Cardiac muscle cell (in vitro differentiated cells and primary cell): Measurements from ENCODE around the gene SHISA6. TPM values are rescaled to one million over a fixed set of nuclear protein-coding genes. Genes with fewer than 3 reads are reported as not detected.
"Not testable (repeated sequence)": the region's sequence is repeated elsewhere in the genome, so short reads cannot be mapped to it uniquely, and the experiment has no call there.

ENCODE experiments used
- DNase-seq, 2 donors: peaks; one replicate each; pipeline versions ENCODE4 v3.0.0 to v3.0.0-alpha.2; 2010 to 2017; ENCODE audit warnings: low read depth in 1 of 2, low spot score in 1 of 2
- H3K27ac ChIP-seq: fragments of 200-600 bp; sonication (generic); 2 replicates; pipeline ENCODE4 v1.5.1; 2016
- H3K27me3 ChIP-seq: fragments of 200-600 bp; sonication (generic); 2 replicates; pipeline ENCODE4 v1.6.0; 2016; ENCODE audit warnings: control low read depth
- H3K36me3 ChIP-seq: fragments of 200-600 bp; sonication (generic); 2 replicates; pipeline ENCODE4 v1.5.1; 2016; ENCODE audit warnings: control low read depth
- H3K4me1 ChIP-seq: fragments of 200-600 bp; sonication (generic); 2 replicates; pipeline ENCODE4 v1.8.1; 2017; ENCODE audit warnings: low read depth, mild to moderate bottlenecking, mixed run types
- H3K4me3 ChIP-seq: fragments of 200-600 bp; sonication (generic); 2 replicates; pipeline ENCODE4 v1.5.1; 2016; ENCODE audit warnings: mild to moderate bottlenecking
- H3K9me3 ChIP-seq: fragments of 200-600 bp; sonication (generic); 2 replicates; pipeline ENCODE4 v1.5.1; 2017; ENCODE audit warnings: low read depth, mild to moderate bottlenecking, control low read depth
- polyA plus RNA-seq: library from polyadenylated mRNA; unstranded; fragments of >200 nt; fragmentation: Nextera tagmentation; extraction: Ambion mirVana; gene quantifications from 2 replicates; pipeline ENCODE4 v1.2.1, GENCODE V29; 2016
- total RNA-seq: library from RNA; depleted of rRNA; stranded (reverse); fragments of >200 nt; gene quantifications from 2 replicates; pipeline ENCODE4 v1.2.3, GENCODE V29; 2016
- TF ChIP-seq, protein P1 (sequence below): IDR thresholded peaks from 2 replicates; pipeline ENCODE4 v1.5.1; 2012; ENCODE audit warnings: low read depth, mild to moderate bottlenecking, low read length

SHISA6 gene
- total and polyA plus RNA-seq, 2 experiments from 2014 or later, result 0.17 to 0.45 TPM

DNA sequence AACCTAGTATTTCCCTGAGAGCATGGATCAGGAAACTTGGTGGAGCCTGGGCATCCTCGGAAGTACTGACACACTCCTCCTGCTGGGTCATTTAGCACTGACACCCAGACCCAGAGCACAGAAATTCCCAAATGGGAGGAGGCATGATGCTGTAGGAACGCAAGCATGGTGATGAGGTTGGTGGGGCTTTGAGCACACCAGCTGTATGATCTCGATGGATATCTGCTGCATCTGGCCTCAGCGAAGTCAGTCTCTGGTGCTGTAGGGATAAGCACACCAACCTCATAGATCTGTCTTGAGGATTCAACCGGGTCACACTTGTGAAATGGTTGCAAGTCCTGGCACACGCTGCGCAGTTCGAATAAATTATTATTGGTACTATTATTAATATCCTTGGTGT lies 52.5 kb downstream of the SHISA6 start:
- Histone ChIP-seq H3K4me3 (no peak overlapping the region), H3K36me3 (no peaks in the 10 kb centered on the region), H3K27ac (no peak overlapping the region), H3K9me3 (no peaks in the 10 kb centered on the region), H3K4me1 (no peaks in the 10 kb centered on the region), H3K27me3 (no peaks in the 10 kb centered on the region)
- TF ChIP-seq, protein P1, sequence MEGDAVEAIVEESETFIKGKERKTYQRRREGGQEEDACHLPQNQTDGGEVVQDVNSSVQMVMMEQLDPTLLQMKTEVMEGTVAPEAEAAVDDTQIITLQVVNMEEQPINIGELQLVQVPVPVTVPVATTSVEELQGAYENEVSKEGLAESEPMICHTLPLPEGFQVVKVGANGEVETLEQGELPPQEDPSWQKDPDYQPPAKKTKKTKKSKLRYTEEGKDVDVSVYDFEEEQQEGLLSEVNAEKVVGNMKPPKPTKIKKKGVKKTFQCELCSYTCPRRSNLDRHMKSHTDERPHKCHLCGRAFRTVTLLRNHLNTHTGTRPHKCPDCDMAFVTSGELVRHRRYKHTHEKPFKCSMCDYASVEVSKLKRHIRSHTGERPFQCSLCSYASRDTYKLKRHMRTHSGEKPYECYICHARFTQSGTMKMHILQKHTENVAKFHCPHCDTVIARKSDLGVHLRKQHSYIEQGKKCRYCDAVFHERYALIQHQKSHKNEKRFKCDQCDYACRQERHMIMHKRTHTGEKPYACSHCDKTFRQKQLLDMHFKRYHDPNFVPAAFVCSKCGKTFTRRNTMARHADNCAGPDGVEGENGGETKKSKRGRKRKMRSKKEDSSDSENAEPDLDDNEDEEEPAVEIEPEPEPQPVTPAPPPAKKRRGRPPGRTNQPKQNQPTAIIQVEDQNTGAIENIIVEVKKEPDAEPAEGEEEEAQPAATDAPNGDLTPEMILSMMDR, result no peak
- DNase-seq, result no peak

DNA sequence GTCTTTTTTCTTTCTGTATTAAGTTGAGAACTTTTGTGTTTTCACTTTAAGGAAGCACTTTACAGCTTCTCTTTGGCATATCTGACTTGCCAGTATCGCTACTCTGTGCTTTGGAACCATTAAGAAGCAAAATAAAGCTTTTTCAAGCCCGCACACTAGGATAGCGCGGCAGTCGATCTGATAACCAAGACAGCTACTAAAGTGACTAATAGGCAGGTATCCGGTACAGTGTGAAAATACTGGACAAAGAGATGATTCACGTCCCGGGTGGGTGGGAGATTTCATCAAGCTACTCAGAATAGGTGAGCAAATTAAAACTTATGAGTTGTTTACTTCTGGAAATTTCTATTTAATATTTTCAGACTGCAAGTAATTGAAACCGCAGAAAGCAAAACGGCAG lies 53.8 kb downstream of the SHISA6 start:
- Histone ChIP-seq H3K36me3 (no peaks in the 10 kb centered on the region), H3K27ac (no peak overlapping the region), H3K27me3 (no peaks in the 10 kb centered on the region), H3K4me3 (no peak overlapping the region), H3K4me1 (no peaks in the 10 kb centered on the region), H3K9me3 (no peaks in the 10 kb centered on the region)
- DNase-seq, result no peak
- TF ChIP-seq, protein P1, result no peak

GRCh38 chr17:11296994-11297393 lies 56.0 kb downstream of the SHISA6 start:
- H3K9me3 ChIP-seq, result no peaks in the 10 kb centered on the region
- TF ChIP-seq, protein P1, result no peak
- DNase-seq, result peak in 1 of 2 donors; percentile 6
- H3K27ac ChIP-seq, result no peak overlapping the region
- no peaks in the 10 kb centered on the region for H3K4me1 ChIP-seq
- no peaks in the 10 kb centered on the region for H3K27me3 ChIP-seq
- no peak overlapping the region for H3K4me3 ChIP-seq
- no peaks in the 10 kb centered on the region for H3K36me3 ChIP-seq

DNA sequence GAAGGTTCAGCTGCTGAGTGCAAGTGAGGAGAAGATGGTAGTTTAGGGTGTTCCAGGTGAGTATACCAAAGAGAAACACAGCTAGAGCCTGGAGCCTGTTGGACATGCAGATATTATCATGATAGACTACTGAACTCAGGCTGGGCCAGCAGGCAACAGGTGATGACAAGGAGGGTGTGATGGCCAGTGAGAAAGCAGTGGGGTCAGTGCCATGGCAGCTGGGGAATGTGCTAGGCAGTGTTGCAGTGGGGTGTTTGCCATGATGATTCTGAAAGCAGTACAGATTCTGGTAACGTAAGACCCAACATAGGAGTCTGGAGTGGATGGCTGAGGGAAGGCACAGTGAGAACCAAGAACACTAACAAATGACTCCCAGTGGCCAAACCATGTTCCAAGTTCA lies 57.4 kb downstream of the SHISA6 start:
- no peaks in the 10 kb centered on the region for H3K4me1 ChIP-seq
- TF ChIP-seq, protein P1, result no peak
- DNase-seq, result no peak
- no peaks in the 10 kb centered on the region for H3K9me3 ChIP-seq
- no peak overlapping the region for H3K4me3 ChIP-seq
- no peaks in the 10 kb centered on the region for H3K27me3 ChIP-seq
- no peaks in the 10 kb centered on the region for H3K36me3 ChIP-seq
- H3K27ac ChIP-seq, result no peak overlapping the region

- H3K27me3 ChIP-seq, result no peaks in the 10 kb centered on the region
- TF ChIP-seq, protein P1, result no peak
Measured at GRCh38 chr17:11300201-11300600, 59.2 kb downstream of the SHISA6 start.

GRCh38 chr17:11300738-11301137 lies 59.7 kb downstream of the SHISA6 start:
- no peaks in the 10 kb centered on the region for H3K27me3 ChIP-seq
- no peaks in the 10 kb centered on the region for H3K36me3 ChIP-seq
- no peak for DNase-seq
- no peak overlapping the region for H3K27ac ChIP-seq
- TF ChIP-seq, protein P1, result no peak
- no peaks in the 10 kb centered on the region for H3K9me3 ChIP-seq
- no peaks in the 10 kb centered on the region for H3K4me1 ChIP-seq
- no peak overlapping the region for H3K4me3 ChIP-seq

More at GRCh38 chr17:11300201-11300600, 59.2 kb downstream of the SHISA6 start:
- H3K9me3 ChIP-seq, result no peaks in the 10 kb centered on the region
- H3K27ac ChIP-seq, result no peak overlapping the region
- DNase-seq, result no peak
- no peaks in the 10 kb centered on the region for H3K36me3 ChIP-seq
- H3K4me1 ChIP-seq, result no peaks in the 10 kb centered on the region
- no peak overlapping the region for H3K4me3 ChIP-seq

- not testable (repeated sequence) for H3K4me3 ChIP-seq, H3K27ac ChIP-seq, H3K4me1 ChIP-seq, H3K9me3 ChIP-seq, DNase-seq, H3K27me3 ChIP-seq, H3K36me3 ChIP-seq
Measured at GRCh38 chr17:11301874-11302273, 60.9 kb downstream of the SHISA6 start.
